Erythroblast (primary cell): Measurements from ENCODE around the gene INSYN2A.

Experiments
- GATA1 ChIP-seq: IDR thresholded peaks from 2 replicates; pipeline ENCODE4 v1.6.1; 2011; ENCODE audit warnings: low read depth, mild to moderate bottlenecking, control low read depth, low read length, moderate library complexity
- POLR2A ChIP-seq: IDR thresholded peaks from 2 replicates; pipeline ENCODE4 v1.6.1; 2011; ENCODE audit warnings: mild to moderate bottlenecking, low read length

GRCh38 chr10:127218658-127219057, 22.3 kb upstream of the INSYN2A start:
- no peak for TF ChIP-seq POLR2A
- TF ChIP-seq GATA1, result no peak
